HG03558 (cell line): ENCODE results near the gene GBGT1.

Experiments
- ATAC-seq: cut with Tn5 transposase; IDR thresholded peaks from one replicate; pipeline ENCODE4 v1.9.1; 2021; ENCODE audit warnings: moderate number of reproducible peaks; ENCODE audit not compliant: unreplicated experiment; ENCODE audit errors: extremely low read depth

Gene GBGT1

GRCh38 chr9:133130685-133131244 lies 32.9 kb downstream of the GBGT1 start:
- no peak for ATAC-seq

- ATAC-seq, result no peak
Observed at GRCh38 chr9:133129001-133129795, 34.5 kb downstream of the GBGT1 start.

- ATAC-seq, result no peak
Observed at GRCh38 chr9:133128152-133128551, 35.6 kb downstream of the GBGT1 start.

GRCh38 chr9:133127340-133127981 lies 36.3 kb downstream of the GBGT1 start:
- ATAC-seq, result no peak

- ATAC-seq, result no peak
Observed at GRCh38 chr9:133126697-133127339, 36.9 kb downstream of the GBGT1 start.

- no peak for ATAC-seq
Observed at GRCh38 chr9:133125941-133126696, 37.6 kb downstream of the GBGT1 start.

- no peak for ATAC-seq
Observed at GRCh38 chr9:133124907-133125275, 38.8 kb downstream of the GBGT1 start.

GRCh38 chr9:133124123-133124906 lies 39.4 kb downstream of the GBGT1 start:
- no peak for ATAC-seq

GRCh38 chr9:133122935-133123611 lies 40.6 kb downstream of the GBGT1 start:
- ATAC-seq, result no peak

GRCh38 chr9:133122605-133122934 lies 41.1 kb downstream of the GBGT1 start:
- ATAC-seq, result no peak

GRCh38 chr9:133121915-133122550 lies 41.7 kb downstream of the GBGT1 start:
- no peak for ATAC-seq

GRCh38 chr9:133121198-133121914 lies 42.4 kb downstream of the GBGT1 start, which contains the start of gene RALGDS:
RALGDS (minus strand) TSS chr9:133121240; CDS start chr9:133121154, 86 bp downstream.
- ATAC-seq, result peak; percentile 31

- ATAC-seq, result peak; percentile 31
Observed at GRCh38 chr9:133120501-133121197, 43.1 kb downstream of the GBGT1 start.

GRCh38 chr9:133119846-133120500 lies 43.7 kb downstream of the GBGT1 start:
- no peak for ATAC-seq

GRCh38 chr9:133119103-133119845 lies 44.4 kb downstream of the GBGT1 start:
- ATAC-seq, result no peak

- ATAC-seq, result no peak
Observed at GRCh38 chr9:133118568-133118967, 45.1 kb downstream of the GBGT1 start.
